ENCODE measurements around the gene STX16.

GRCh38 chr20:58647796-58648501, 3.1 kb upstream of the STX16 start:
- TF ChIP-seq CTCF (IDR thresholded peaks at IDR 0.05) (no peak), ZNF396 (CRISPR knock-in tag; IDR thresholded peaks at IDR 0.05; ENCODE audit: borderline replicate concordance) (no peak), E2F1 (CRISPR knock-in tag; IDR thresholded peaks at IDR 0.05) (no peak), ATF1 (CRISPR knock-in tag; IDR thresholded peaks at IDR 0.05) (no peak), FOXJ3 (CRISPR knock-in tag; IDR thresholded peaks at IDR 0.05; ENCODE audit: borderline replicate concordance) (no peak), ARID4B (CRISPR knock-in tag; IDR thresholded peaks at IDR 0.05; ENCODE audit: borderline replicate concordance) (no peak), PRDM15 (CRISPR knock-in tag; IDR thresholded peaks at IDR 0.05) (no peak), MYBL2 (CRISPR knock-in tag; IDR thresholded peaks at IDR 0.05) (no peak)

Data from WTC11 (cell line).